HCT116 (cell line): ENCODE measurements around the gene EFCAB13. TPM values are rescaled to one million over a fixed set of nuclear protein-coding genes. Genes with fewer than 3 reads are reported as not detected.

Source experiments
- ATAC-seq: fragments of 200-7000 bp; cut with Tn5 transposase; 2 replicates; pipeline ENCODE4 v1.9.1; 2020; ENCODE audit warnings: mild to moderate bottlenecking, moderate library complexity
- BruUV-seq: library from RNA; stranded (reverse); fragments of 400-500 nt; replicated peaks from 2 replicates; lab custom pipeline; 2021; lab: Mats Ljungman, UMichigan
- CTCF ChIA-PET: fragments of 300-600 bp; sonication (Branson Sonifier 250); formaldehyde crosslinking; loops from one replicate; lab custom pipeline; 2021; ENCODE audit warnings: antibody characterized with exemption; lab: Charles Lee
- POLR2A ChIA-PET: fragments of 300-600, 350-600 bp; sonication (Branson Sonifier 250); formaldehyde crosslinking; loops from one replicate; lab custom pipeline; 2021; ENCODE audit warnings: antibody characterized with exemption; lab: Charles Lee
- RAD21 ChIA-PET, 2 experiments: fragments of 300-600 bp; sonication (Branson Sonifier 250); formaldehyde crosslinking; loops; one replicate each; lab custom pipeline; 2023; ENCODE audit warnings: low total read pairs in 2 of 2; ENCODE audit not compliant: uncharacterized antibody in 2 of 2, unreplicated experiment in 2 of 2, low non-redundant PET in 1 of 2; lab: Charles Lee
- DNase-seq: peaks from one replicate; pipeline ENCODE4 v3.0.0-alpha.2; 2010; ENCODE audit warnings: low read depth, low spot score
- H2AFZ ChIP-seq: fragments of 200-600 bp; shearing (Covaris generic), sonication (generic); 2 replicates; pipeline ENCODE4 v1.6.1; 2017; ENCODE audit warnings: low read depth, mixed run types, mixed read lengths, antibody characterized with exemption, low read length; ENCODE audit not compliant: poor library complexity, severe bottlenecking
- H3K27ac ChIP-seq: 2 replicates; pipeline ENCODE4 v1.5.1; 2012; ENCODE audit warnings: low read depth, low read length
- H3K27me3 ChIP-seq: fragments of 200-600 bp; sonication (generic); 2 replicates; pipeline ENCODE4 v1.6.1; 2016; ENCODE audit warnings: mixed run types, low read length, mixed read lengths; ENCODE audit not compliant: insufficient read depth
- H3K36me3 ChIP-seq, 2 experiments: fragments of 200-500 bp in 1 of 2; fragments of 200-600 bp in 1 of 2; sonication (Bioruptor generic) in 1 of 2; sonication (generic) in 1 of 2; 2 replicates each; pipeline versions ENCODE4 v1.5.1 to v1.6.1; 2014 to 2016; ENCODE audit warnings: low read length in 2 of 2, inconsistent platforms in 1 of 2, mixed read lengths in 1 of 2, mixed run types in 1 of 2; ENCODE audit not compliant: insufficient read depth in 2 of 2, control insufficient read depth in 1 of 2
- H3K4me1 ChIP-seq, 2 experiments: fragments of 200-600 bp in 1 of 2; sonication (generic) in 1 of 2; 2 replicates each; pipeline versions ENCODE4 v1.5.1 to v1.6.1; 2012 to 2017; ENCODE audit warnings: low read length in 2 of 2, inconsistent platforms in 1 of 2, mild to moderate bottlenecking in 1 of 2, mixed read lengths in 1 of 2, mixed run types in 1 of 2, moderate library complexity in 1 of 2; ENCODE audit not compliant: insufficient read depth in 2 of 2, control insufficient read depth in 1 of 2
- H3K4me2 ChIP-seq: fragments of 200-600 bp; sonication (generic); 2 replicates; pipeline ENCODE4 v1.6.1; 2017; ENCODE audit warnings: mixed run types, low read length, mixed read lengths
- H3K4me3 ChIP-seq, 2 experiments: fragments of 200-600 bp in 1 of 2; sonication (generic) in 1 of 2; replicated peaks in 1 of 2; 2 replicates each; pipeline ENCODE4 v1.5.1; 2011 to 2016; ENCODE audit warnings: low read length in 2 of 2, control low read depth in 1 of 2, low read depth in 1 of 2, mild to moderate bottlenecking in 1 of 2, mixed read lengths in 1 of 2, mixed run types in 1 of 2
- H3K79me2 ChIP-seq: fragments of 200-600 bp; sonication (generic); 2 replicates; pipeline ENCODE4 v1.6.1; 2017; ENCODE audit warnings: mild to moderate bottlenecking, mixed run types, low read length, moderate library complexity, mixed read lengths; ENCODE audit not compliant: insufficient read depth
- H3K9ac ChIP-seq: fragments of 200-600 bp; sonication (generic); 2 replicates; pipeline ENCODE4 v1.6.1; 2016; ENCODE audit warnings: low read length, mixed read lengths
- H3K9me2 ChIP-seq: fragments of 200-600 bp; sonication (generic), shearing (Covaris generic); 2 replicates; pipeline ENCODE4 v1.6.1; 2017; ENCODE audit warnings: mixed run types, mild to moderate bottlenecking, moderate library complexity; ENCODE audit not compliant: insufficient read depth
- H3K9me3 ChIP-seq, 2 experiments: fragments of 200-500 bp in 1 of 2; fragments of 200-600 bp in 1 of 2; sonication (Bioruptor generic) in 1 of 2; sonication (generic) in 1 of 2; 2 replicates each; pipeline ENCODE4 v1.6.1; 2014 to 2017; ENCODE audit warnings: low read length in 2 of 2, mixed read lengths in 2 of 2, inconsistent platforms in 1 of 2, low read depth in 1 of 2, mild to moderate bottlenecking in 1 of 2, mixed run types in 1 of 2, moderate library complexity in 1 of 2; ENCODE audit not compliant: control insufficient read depth in 1 of 2, insufficient read depth in 1 of 2
- H4K20me1 ChIP-seq: fragments of 200-600 bp; sonication (generic), shearing (Covaris generic); 2 replicates; pipeline ENCODE4 v1.6.1; 2017; ENCODE audit warnings: mixed run types, mild to moderate bottlenecking, moderate library complexity; ENCODE audit not compliant: insufficient read depth
- EGR1 ChIP-seq: IDR thresholded peaks from 2 replicates; pipeline ENCODE4 v1.6.1; 2012; ENCODE audit warnings: low read depth
- FOSL1 ChIP-seq: IDR thresholded peaks from 2 replicates; pipeline ENCODE4 v1.6.1; 2012; ENCODE audit warnings: low read depth
- RAD21 ChIP-seq: IDR thresholded peaks from 2 replicates; pipeline ENCODE4 v1.6.1; 2012; ENCODE audit warnings: low read depth, mild to moderate bottlenecking
- SRF ChIP-seq: IDR thresholded peaks from 2 replicates; pipeline ENCODE4 v1.6.1; 2012; ENCODE audit warnings: low read depth
- YY1 ChIP-seq: IDR thresholded peaks from 2 replicates; pipeline ENCODE4 v1.6.1; 2011; ENCODE audit warnings: low read length, low read depth, moderate library complexity, mild to moderate bottlenecking; ENCODE audit not compliant: insufficient replicate concordance; ENCODE audit errors: extremely low read depth
- intact Hi-C: fragments of 100-400 bp; cut with micrococcal nuclease; formaldehyde crosslinking; loops from 2 replicates; pipeline ENCODE4 v1.10.0; 2022
- total RNA-seq: library from RNA; stranded (reverse); gene quantifications from one replicate; pipeline ENCODE4 v1.2.1, GENCODE V29; 2021; ENCODE audit not compliant: unreplicated experiment
- TF ChIP-seq, protein P1 (sequence below), 3 experiments: fragments of 200-600 bp in 1 of 3; sonication (generic) in 1 of 3; IDR thresholded peaks in 2 of 3; conservative IDR thresholded peaks in 1 of 3; 2 replicates each; pipeline ENCODE4 v1.5.1; 2012 to 2017; ENCODE audit warnings: low read depth in 2 of 3, low read length in 2 of 3, antibody characterized with exemption in 1 of 3, borderline replicate concordance in 1 of 3, control low read depth in 1 of 3, mild to moderate bottlenecking in 1 of 3, mixed read lengths in 1 of 3, mixed run types in 1 of 3, moderate library complexity in 1 of 3; ENCODE audit not compliant: insufficient read depth in 1 of 3

EFCAB13 gene
- total RNA-seq, 1 experiment from 2014 or later = not detected

DNA sequence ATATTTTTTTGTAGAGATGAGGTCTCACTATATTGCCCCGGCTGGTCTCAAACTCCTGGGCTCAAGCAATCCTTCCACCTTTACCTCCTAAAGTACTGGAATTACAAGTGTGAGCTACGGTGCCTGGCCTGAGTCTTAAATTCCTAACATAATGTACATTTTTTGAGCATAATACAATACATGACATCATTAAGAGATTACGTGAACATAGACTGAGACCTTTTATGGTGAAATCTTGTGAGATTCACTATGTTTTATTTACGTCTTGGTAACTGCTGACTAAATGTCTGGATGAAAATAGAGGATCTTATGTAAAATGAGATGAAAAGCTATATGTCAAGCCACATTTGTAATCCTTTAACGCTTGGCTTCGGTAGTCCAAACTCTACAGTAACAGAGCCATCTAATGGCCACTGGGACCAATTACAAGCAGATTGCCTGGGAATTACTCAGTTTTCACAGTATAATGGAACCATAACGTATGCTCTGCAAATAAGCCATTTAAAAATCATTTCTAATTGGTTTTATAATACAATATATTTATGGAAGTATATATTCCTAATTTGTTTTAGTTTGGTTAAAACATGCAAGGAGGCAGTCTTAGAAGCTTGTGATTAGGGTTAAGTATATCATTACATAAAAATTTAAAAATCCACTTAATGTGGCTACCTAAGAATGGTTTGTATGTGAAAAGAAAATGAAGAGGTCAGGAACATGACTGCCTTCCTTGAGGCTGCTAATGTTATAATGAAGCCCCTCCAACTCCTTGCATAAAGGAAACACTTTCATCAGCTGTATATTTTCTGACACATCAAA lies 8.1 kb upstream of the EFCAB13 start:
- ChIA-PET CTCF (interaction anchor here (0.7 to 2.0 kb wide), 16 partner anchors 10 to 375 kb away, joined by 3 to 19 read pairs (median 4); partner anchors contain the start of gene CDC27), RAD21 (interaction anchor here in 1 of 2 experiments (0.6 kb wide), 1 partner anchor 85 kb away, joined by 3 read pairs; no protein-coding TSS in a partner anchor), POLR2A (interaction anchor here (1.4 kb wide), 1 partner anchor 9 kb away, joined by 3 read pairs; no protein-coding TSS in a partner anchor)
- Histone ChIP-seq H3K9me2 (no peaks in the 10 kb centered on the region), H3K4me1 (peaks cover 0 to 4% of the 10 kb centered on the region in 2 experiments; a peak in 1 of 4 replicates), H3K4me3 (no peak overlapping the region), H3K9me3 (0 out of 4 replicates have a peak, but pooled peaks cover 0 to under 1% of the 10 kb centered on the region in 2 experiments), H3K4me2 (peak overlapping the region; percentile 5; the same call in 1 of the 2 replicates), H3K27me3 (no peaks in the 10 kb centered on the region), H3K27ac (no peak overlapping the region), H4K20me1 (no peaks in the 10 kb centered on the region), H2AFZ (peak overlapping the region; percentile 21), H3K79me2 (no peaks in the 10 kb centered on the region), H3K9ac (no peak overlapping the region), H3K36me3 (no peaks in the 10 kb centered on the region)
- BruUV-seq = no TSS peak
- DNase-seq (peak; percentile 74), ATAC-seq (peak; percentile 97)
- intact Hi-C loops = loop anchor here (1.0 to 10.0 kb wide), 5 partner anchors 86 to 374 kb away; no protein-coding TSS in a partner anchor
- 0 out of 2 replicates have a peak, but pooled peaks have one; percentile 6 for TF ChIP-seq FOSL1
- TF ChIP-seq, protein P1, sequence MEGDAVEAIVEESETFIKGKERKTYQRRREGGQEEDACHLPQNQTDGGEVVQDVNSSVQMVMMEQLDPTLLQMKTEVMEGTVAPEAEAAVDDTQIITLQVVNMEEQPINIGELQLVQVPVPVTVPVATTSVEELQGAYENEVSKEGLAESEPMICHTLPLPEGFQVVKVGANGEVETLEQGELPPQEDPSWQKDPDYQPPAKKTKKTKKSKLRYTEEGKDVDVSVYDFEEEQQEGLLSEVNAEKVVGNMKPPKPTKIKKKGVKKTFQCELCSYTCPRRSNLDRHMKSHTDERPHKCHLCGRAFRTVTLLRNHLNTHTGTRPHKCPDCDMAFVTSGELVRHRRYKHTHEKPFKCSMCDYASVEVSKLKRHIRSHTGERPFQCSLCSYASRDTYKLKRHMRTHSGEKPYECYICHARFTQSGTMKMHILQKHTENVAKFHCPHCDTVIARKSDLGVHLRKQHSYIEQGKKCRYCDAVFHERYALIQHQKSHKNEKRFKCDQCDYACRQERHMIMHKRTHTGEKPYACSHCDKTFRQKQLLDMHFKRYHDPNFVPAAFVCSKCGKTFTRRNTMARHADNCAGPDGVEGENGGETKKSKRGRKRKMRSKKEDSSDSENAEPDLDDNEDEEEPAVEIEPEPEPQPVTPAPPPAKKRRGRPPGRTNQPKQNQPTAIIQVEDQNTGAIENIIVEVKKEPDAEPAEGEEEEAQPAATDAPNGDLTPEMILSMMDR (IDR thresholded peaks at IDR 0.05 in 2 of 3, conservative IDR thresholded peaks at IDR 0.05 in 1 of 3; ENCODE audit: borderline replicate concordance in 1 of 3, insufficient read depth in 1 of 3, low read depth in 2 of 3, low read length in 2 of 3) = peak; percentile 81 to 98 (median 96)
- TF ChIP-seq RAD21 = peak; percentile 98
- no peak for TF ChIP-seq SRF
- no peak for TF ChIP-seq YY1
- peak; percentile 31; the same call in 1 of the 2 replicates for TF ChIP-seq EGR1
